ENCODE measurements around the gene CCDC81.

The CCDC81 gene

DNA sequence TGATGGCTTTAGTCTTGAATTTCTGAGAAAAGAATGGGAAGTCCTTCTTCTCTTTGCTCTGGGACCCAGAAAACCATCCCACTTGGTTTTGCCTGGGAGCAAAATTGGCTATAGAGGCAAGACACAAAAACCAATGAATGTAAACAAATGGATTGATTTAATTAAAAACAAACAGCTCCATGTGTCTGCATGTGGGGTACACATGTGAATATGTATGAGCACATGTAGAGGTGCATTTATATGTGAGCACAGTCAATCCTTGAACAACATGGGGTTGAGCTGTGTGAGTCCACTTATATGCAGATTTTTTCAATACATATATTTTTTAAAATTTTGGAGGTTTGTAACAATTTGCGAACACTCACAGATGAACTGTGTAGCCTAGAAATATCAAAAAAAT lies 87.2 kb downstream of the CCDC81 start:
- in situ Hi-C loops (cut with HindIII; ENCODE audit: low sequenced_read_pairs) = no loop called here

DNA sequence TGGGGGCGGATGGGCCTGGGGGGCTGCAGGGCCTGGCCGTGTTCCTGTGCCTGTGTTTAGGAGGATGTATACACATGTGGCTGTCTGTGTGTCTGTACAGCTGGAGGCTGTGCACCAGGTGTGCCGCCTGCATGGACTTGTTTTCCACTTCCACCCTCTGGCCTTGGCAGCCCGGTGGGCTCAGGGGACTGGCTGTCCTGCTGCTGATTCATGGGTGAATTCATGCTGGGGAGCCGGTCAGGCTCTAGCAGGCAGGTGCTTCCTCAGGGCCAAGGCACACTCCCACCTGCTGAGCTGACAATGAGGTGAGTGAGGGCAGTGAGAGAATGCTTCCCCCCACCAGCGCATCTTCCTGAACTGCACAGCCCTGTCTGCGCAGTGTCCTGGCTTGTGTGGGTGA lies 88.4 kb downstream of the CCDC81 start:
- in situ Hi-C loops (cut with HindIII; ENCODE audit: low sequenced_read_pairs) = no loop called here

DNA sequence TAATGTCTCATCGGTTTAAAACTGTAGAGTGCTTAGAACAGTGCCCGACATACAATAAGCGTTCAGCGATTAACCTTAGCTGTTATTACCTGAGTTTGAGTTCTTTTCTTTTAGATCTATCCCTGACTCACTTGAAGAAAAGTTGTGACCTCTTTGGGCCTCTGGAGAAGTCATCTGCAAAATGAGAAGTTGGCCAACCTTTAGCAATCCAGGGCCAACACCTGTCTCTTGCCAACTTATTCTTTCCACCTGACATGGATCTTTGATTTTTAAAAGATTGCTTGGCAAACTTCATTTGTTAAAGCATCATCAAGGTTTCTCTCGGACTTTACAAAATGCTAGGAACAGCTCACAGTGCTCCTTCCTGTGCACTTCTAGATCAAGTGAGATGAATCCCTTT lies 89.3 kb downstream of the CCDC81 start:
- in situ Hi-C loops (cut with HindIII; ENCODE audit: low sequenced_read_pairs) = no loop called here

DNA sequence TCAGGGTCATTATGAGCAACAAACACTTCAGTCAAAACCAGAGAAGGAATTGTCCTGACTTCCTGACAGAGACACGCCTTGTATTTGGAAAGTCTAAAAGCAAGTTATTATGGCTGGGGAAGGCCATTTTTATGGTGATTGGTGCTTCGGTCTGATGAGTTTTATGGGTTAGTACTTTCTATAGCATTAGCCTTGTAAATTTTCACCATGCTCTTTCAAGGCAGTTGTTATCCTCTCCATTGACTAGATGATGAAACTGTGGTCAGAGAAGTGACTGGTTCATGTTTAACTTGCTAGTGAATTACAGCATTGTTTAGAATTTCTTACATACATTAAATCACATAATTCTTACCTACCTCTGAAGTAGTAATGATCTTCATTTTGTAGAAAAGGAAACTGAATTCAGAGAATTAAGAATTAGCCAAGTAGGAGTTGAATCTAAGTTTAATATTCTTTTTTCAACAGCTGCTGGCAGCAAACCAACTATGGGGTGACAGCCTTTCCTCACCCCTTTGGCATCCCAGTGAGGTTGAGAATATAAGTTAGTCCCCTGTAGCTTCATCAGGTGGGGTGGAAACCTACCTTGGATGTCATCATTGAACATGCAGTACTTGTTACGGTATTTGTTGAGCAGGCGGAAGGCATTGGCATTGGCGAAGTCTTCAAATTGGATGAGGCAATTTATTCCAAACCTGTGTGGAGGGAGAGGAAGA lies 90.0 kb downstream of the CCDC81 start:
- in situ Hi-C loops (cut with HindIII; ENCODE audit: low sequenced_read_pairs) = no loop called here

DNA sequence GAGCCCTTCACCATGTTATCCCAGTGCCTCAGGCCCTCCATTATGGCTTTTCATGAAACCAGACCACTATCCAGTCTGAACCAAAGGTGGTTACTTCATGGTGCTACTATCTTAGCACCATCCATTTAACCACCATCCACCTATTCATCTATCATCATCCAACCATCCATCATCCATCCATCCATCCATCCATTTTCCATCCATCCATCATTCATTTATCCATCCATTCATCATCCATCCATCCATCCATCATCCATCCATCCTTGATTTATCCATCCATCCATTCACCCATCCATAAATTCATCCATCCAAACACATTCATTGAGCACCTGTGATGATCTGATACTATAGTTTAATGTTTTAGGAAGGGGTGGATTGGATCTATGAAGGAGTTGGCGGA lies 93.5 kb downstream of the CCDC81 start:
- in situ Hi-C loops (cut with HindIII; ENCODE audit: low sequenced_read_pairs) = no loop called here

DNA sequence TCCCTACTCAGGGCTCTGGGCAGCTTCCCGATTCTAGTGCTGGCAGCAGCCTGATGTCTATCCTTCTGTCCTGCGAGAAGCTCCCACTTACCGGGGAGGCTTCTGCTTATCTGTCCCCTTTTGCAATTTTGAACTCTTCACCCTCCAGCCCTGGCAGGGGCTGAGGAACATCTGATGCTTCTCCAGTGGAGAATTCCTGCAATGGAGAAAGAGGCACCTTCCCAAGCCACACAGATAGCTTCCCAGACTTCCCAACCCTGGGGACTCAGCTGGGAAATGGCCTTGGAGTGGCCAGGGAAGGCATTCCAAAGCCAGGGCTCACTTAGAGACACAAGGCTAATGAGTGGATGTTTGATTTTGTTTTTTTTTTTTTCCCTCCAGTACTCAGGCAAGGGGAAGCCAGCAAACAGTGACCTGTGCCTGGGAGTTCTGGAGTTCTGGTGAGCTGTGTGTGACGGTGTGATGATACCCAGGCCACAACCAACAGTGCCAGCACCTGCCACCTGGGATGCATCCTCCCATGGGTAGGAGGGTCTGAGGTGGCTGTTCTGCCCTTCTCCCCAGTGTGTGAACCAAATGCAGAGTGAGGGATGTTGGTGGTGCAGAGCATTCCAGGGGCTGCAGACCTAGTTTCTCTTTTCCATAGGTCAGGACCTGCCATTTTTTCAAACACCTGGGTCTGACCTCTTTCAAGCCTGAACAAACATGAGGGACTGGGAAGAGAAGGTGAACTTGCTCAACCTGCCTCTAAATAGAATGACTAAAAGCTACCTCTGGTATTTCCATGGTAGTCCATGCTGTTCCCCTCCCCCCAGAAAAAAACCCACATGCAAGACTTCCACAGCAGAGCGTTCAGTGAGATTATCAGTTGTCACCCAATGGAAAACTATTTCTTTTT lies 95.1 kb downstream of the CCDC81 start:
- in situ Hi-C loops (cut with HindIII; ENCODE audit: low sequenced_read_pairs) = no loop called here
